Upper lobe of left lung (tissue), 6 donors: ENCODE results near the gene TFAP2B. TPM values are rescaled to one million over a fixed set of nuclear protein-coding genes. Genes with fewer than 3 reads are reported as not detected.

Experiments used
- ATAC-seq, 2 donors: fragments of 200-7000 bp; cut with Tn5 transposase; one replicate each; pipeline ENCODE4 v1.9.1; 2022; ENCODE audit warnings: mild to moderate bottlenecking in 2 of 2, moderate library complexity in 2 of 2; ENCODE audit not compliant: low FRiP score in 2 of 2
- DNase-seq, 2 donors: peaks; one replicate each; pipeline ENCODE4 v3.0.0-alpha.2; 2019 to 2020
- H3K27ac ChIP-seq, 4 donors: fragments of 200-600 bp; sonication (generic); one replicate each; pipeline ENCODE4 v1.5.1; 2016 to 2019
- H3K27me3 ChIP-seq, 4 donors: fragments of 200-600 bp; sonication (generic); one replicate each; pipeline ENCODE4 v1.5.1; 2017 to 2019
- H3K36me3 ChIP-seq, 4 donors: fragments of 200-600 bp; sonication (generic); one replicate each; pipeline ENCODE4 v1.5.1; 2016 to 2019
- H3K4me1 ChIP-seq, 4 donors: fragments of 200-600 bp; sonication (generic); one replicate each; pipeline ENCODE4 v1.5.1; 2018 to 2019
- H3K4me3 ChIP-seq, 4 donors: fragments of 200-600 bp; sonication (generic); one replicate each; pipeline ENCODE4 v1.5.1; 2017 to 2019; ENCODE audit warnings: mild to moderate bottlenecking in 2 of 4, moderate library complexity in 1 of 4
- H3K9me3 ChIP-seq, 4 donors: fragments of 200-600 bp; sonication (generic); one replicate each; pipeline ENCODE4 v1.5.1; 2018 to 2019
- EP300 ChIP-seq, 4 donors: sonication (generic); formaldehyde crosslinking; IDR thresholded peaks; one replicate each; pipeline ENCODE4 v1.5.1; 2017; ENCODE audit warnings: antibody characterized with exemption in 4 of 4, control low read depth in 2 of 4
- POLR2A ChIP-seq, 4 donors: fragments of 450-650 bp; IDR thresholded peaks; one replicate each; pipeline ENCODE4 v1.5.1; 2016 to 2017; ENCODE audit warnings: antibody characterized with exemption in 4 of 4, mild to moderate bottlenecking in 2 of 4
- POLR2AphosphoS5 ChIP-seq, 2 donors: sonication (generic); formaldehyde crosslinking; IDR thresholded peaks; one replicate each; pipeline ENCODE4 v1.5.1; 2017; ENCODE audit warnings: antibody characterized with exemption in 2 of 2
- WGBS, 2 donors: methylation state at CpG; one replicate each; pipeline ENCODE4 v1.1.5; 2017 to 2018; 5-methylcytosine and 5-hydroxymethylcytosine counted together
- total RNA-seq, 6 donors: library from RNA; depleted of rRNA in 4 of 6; stranded (reverse); fragments of >200 nt in 4 of 6; gene quantifications; one replicate each; pipeline versions ENCODE4 v1.1.0 to v1.2.1, GENCODE V29; 2016 to 2021
- TF ChIP-seq, protein P1 (sequence below), 6 experiments: fragments of 450-650 bp in 4 of 6; fragments of 200-600 bp in 2 of 6; sonication (generic) in 2 of 6; IDR thresholded peaks; one replicate each; pipeline ENCODE4 v1.5.1; 2016 to 2019; ENCODE audit warnings: antibody characterized with exemption in 6 of 6
- donor health status: DM: no; HTN: no; CAD: no; lungs with moderate emphysema.
- donor health status: DM: no; HTN: yes; CAD: no; lungs with severe emphysema.

TFAP2B gene
- total RNA-seq, 6 donors from 2014 or later: 1.0 TPM; not detected in 5

DNA sequence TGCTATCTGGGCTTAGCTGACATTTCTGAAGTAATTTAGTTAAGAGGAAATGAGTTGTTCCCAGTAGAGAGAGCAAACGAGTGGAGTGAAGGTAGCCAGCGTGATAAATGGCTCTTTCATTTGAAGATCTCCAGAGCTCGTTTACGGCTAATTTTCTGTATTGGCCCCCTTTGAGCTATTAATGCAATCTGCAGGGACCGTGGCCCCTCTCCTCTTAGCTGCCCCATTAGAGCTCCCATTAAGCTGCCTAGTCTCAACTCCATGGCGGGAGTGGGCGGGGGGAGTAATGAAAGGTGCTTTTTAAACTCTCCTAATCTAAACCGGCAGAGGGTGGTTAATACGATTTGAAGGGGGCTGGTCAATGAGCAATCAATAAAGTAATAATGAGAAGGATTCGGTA is 12.5 kb downstream of the TFAP2B start:
- ATAC-seq: no peak
- 9 to 11% methylated on average over 10 of the region's 10 CpGs for WGBS, 2 donors

DNA sequence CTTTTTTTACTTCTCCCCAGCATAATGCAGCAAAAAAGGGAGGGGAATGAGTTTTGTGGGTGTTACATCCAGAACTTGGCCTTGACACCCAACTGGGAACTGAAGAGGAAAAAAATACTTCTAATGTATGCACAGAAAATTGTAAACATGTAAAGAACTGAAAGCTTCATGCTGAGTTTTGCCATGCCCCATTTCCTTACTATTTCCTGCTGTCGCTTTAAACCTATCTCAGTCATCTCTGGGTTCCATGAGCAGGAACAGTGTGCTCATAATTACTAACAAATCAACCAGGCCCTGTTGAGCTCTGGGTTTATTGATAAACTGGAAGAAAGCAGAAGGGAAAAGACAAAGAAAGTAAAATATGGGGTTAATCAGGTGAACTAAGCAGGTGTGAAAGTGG is 14.2 kb downstream of the TFAP2B start:
- DNase-seq (no peak), ATAC-seq (no peak)
- no peak overlapping the region for H3K4me3 ChIP-seq
- H3K36me3 ChIP-seq: no peaks in the 10 kb centered on the region
- TF ChIP-seq EP300 (IDR thresholded peaks at IDR 0.05) (no peak), POLR2AphosphoS5 (IDR thresholded peaks at IDR 0.05) (no peak)
- H3K27ac ChIP-seq: no peak overlapping the region
- H3K4me1 ChIP-seq: no peaks in the 10 kb centered on the region
- peaks cover 0 to 8% (median 3%) of the 10 kb centered on the region in 4 donors for H3K27me3 ChIP-seq
- no peaks in the 10 kb centered on the region for H3K9me3 ChIP-seq
- 75 to 79% methylated on average over 1 of the region's 1 CpG for WGBS, 2 donors

More for the DNA sequence above, 12.5 kb downstream of the TFAP2B start:
- Histone ChIP-seq H3K4me1 (no peaks in the 10 kb centered on the region), H3K9me3 (no peaks in the 10 kb centered on the region), H3K27ac (no peak overlapping the region), H3K36me3 (no peaks in the 10 kb centered on the region), H3K27me3 (peaks cover 0 to 7% (median 1%) of the 10 kb centered on the region in 4 donors), H3K4me3 (no peak overlapping the region)
- no peak for TF ChIP-seq POLR2AphosphoS5 (IDR thresholded peaks at IDR 0.05)
- TF ChIP-seq EP300 (IDR thresholded peaks at IDR 0.05): no peak
- TF ChIP-seq, protein P1, sequence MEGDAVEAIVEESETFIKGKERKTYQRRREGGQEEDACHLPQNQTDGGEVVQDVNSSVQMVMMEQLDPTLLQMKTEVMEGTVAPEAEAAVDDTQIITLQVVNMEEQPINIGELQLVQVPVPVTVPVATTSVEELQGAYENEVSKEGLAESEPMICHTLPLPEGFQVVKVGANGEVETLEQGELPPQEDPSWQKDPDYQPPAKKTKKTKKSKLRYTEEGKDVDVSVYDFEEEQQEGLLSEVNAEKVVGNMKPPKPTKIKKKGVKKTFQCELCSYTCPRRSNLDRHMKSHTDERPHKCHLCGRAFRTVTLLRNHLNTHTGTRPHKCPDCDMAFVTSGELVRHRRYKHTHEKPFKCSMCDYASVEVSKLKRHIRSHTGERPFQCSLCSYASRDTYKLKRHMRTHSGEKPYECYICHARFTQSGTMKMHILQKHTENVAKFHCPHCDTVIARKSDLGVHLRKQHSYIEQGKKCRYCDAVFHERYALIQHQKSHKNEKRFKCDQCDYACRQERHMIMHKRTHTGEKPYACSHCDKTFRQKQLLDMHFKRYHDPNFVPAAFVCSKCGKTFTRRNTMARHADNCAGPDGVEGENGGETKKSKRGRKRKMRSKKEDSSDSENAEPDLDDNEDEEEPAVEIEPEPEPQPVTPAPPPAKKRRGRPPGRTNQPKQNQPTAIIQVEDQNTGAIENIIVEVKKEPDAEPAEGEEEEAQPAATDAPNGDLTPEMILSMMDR (IDR thresholded peaks at IDR 0.05): no peak
- no peak for TF ChIP-seq POLR2A (IDR thresholded peaks at IDR 0.05)
- DNase-seq: no peak

DNA sequence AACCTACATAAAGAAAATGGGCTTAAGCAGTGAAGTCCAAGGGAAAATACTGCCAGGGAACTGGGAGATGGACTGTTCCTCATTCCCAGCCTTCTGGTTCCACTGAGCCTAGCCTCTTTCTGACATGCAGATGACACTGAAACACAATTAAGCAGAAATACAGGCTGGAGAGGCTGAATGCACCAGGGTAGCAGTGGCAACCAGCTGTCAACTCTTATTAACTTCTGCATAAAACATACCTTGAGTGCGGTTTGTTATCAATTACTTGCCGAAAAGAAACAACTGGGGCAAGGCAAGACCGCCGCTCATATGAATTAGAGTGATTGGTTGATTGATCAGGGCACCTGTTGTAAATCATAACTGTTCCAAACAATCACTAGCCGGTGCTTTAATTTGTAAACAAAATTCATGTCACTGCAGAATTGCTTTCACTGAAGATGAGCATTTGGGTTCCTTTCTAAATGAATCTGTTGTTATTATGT is 16.3 kb downstream of the TFAP2B start:
- TF ChIP-seq, protein P1 (IDR thresholded peaks at IDR 0.05): no peak
- TF ChIP-seq EP300 (IDR thresholded peaks at IDR 0.05) (no peak), POLR2AphosphoS5 (IDR thresholded peaks at IDR 0.05) (no peak), POLR2A (IDR thresholded peaks at IDR 0.05) (no peak)
- no peak for DNase-seq
- Histone ChIP-seq H3K4me1 (no peaks in the 10 kb centered on the region), H3K27me3 (peaks cover 0 to 13% (median 3%) of the 10 kb centered on the region in 4 donors), H3K27ac (no peak overlapping the region), H3K9me3 (no peaks in the 10 kb centered on the region), H3K4me3 (no peak overlapping the region), H3K36me3 (no peaks in the 10 kb centered on the region)
- ATAC-seq: no peak
- WGBS, 2 donors: 64 to 86% methylated on average over 5 of the region's 5 CpGs

- Histone ChIP-seq H3K4me3 (no peak overlapping the region), H3K36me3 (no peaks in the 10 kb centered on the region), H3K27me3 (peaks cover 0 to 18% (median 6%) of the 10 kb centered on the region in 4 donors), H3K4me1 (no peaks in the 10 kb centered on the region), H3K27ac (no peak overlapping the region), H3K9me3 (no peaks in the 10 kb centered on the region)
- 5 to 7% methylated on average over 15 to 22 of the region's 22 CpGs for WGBS, 2 donors
- DNase-seq: peak in 1 of 2 donors; percentile 73
- no peak for ATAC-seq
- TF ChIP-seq, protein P1 (IDR thresholded peaks at IDR 0.05): no peak
- TF ChIP-seq POLR2AphosphoS5 (IDR thresholded peaks at IDR 0.05) (no peak), POLR2A (IDR thresholded peaks at IDR 0.05) (no peak), EP300 (IDR thresholded peaks at IDR 0.05) (no peak)
Observed at GRCh38 chr6:50836231-50836630, 17.6 kb downstream of the TFAP2B start.

DNA sequence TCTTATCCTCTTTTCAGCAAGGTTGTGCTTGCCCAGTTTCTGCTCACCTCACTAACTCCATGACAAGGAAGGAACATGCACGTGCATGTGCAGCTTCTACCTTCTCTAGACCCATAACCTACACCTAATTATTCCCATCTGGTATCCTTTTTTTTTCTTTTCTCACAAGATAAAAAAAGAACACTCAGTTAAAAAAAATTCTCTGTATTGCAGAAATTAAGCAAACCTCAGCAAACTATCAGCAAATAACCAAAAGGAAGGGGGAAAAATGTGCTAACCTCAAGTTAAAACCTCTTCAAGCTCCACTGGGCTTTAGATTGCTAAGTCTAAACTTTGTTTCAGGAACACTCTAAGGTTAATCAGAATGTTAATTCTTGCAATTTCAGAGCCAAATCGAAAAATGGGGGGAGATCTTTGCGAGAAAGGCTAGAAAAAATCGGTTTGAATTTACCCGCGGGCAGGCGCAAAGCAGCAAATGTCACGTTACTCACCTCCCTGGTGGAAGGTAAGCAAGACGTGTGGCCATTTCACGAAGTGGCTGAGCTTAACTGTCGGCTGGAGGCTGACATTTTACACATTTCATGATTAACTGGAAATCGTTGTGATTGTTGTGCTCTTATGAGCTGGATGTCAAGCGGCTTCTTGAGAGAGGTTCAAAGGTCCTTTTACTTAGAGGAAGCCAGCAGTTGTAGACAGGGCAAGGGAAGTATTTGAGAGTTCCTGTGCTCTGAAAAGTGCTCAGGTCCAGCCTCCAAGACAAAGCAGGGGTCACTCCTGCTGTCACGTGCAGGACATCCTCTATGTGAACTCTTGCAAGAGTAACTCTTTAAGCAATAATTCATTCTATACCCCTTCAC is 19.1 kb downstream of the TFAP2B start:
- H3K9me3 ChIP-seq: no peaks in the 10 kb centered on the region
- ATAC-seq: no peak
- H3K27ac ChIP-seq: no peak overlapping the region
- WGBS, 2 donors: 15 to 16% methylated on average over 14 of the region's 14 CpGs
- H3K4me3 ChIP-seq: no peak overlapping the region
- TF ChIP-seq EP300 (IDR thresholded peaks at IDR 0.05) (no peak), POLR2A (IDR thresholded peaks at IDR 0.05) (no peak), POLR2AphosphoS5 (IDR thresholded peaks at IDR 0.05) (no peak)
- TF ChIP-seq, protein P1 (IDR thresholded peaks at IDR 0.05): no peak
- peaks cover 0 to 30% (median 16%) of the 10 kb centered on the region in 4 donors for H3K27me3 ChIP-seq
- H3K4me1 ChIP-seq: no peaks in the 10 kb centered on the region
- no peak for DNase-seq
- no peaks in the 10 kb centered on the region for H3K36me3 ChIP-seq
